Measurements from ENCODE around the gene CCM2L.

CCM2L gene

DNA sequence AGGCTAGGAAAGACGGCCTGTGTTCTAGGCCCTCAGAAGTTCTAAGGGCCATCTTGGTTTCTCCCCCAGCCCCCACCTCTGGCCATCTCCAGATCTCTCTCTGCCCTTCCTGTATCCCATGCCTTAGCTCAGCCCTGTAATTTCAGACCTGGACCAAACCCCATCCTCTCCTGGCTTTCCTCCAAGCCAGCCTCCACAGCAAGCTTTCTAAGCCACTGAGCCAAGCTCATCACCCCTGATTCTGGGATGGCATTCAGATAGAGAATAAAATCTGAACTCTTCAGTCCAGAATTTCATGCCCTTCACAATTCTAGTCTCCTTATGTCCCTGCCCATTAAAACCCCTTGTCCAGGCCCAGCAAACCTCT lies 18.9 kb upstream of the CCM2L start:
- Histone ChIP-seq H3K9ac (ENCODE audit: low read length) (no peak overlapping the region), H4K20me1 (ENCODE audit: low read depth, low read length) (no peaks in the 10 kb centered on the region), H3K9me2 (replicated peaks; ENCODE audit: insufficient read depth, low read length) (no peaks in the 10 kb centered on the region), H3K4me2 (ENCODE audit: low read depth, low read length, poor library complexity, severe bottlenecking) (no peak overlapping the region), H3F3A (ENCODE audit: insufficient read depth) (no peaks in the 10 kb centered on the region), H3K27me3 (ENCODE audit: low read length) (no peaks in the 10 kb centered on the region), H3K27ac (ENCODE audit: low read depth, low read length) (no peak overlapping the region), H2AFZ (ENCODE audit: low read depth, low read length, severe bottlenecking) (no peak overlapping the region), H3K79me2 (ENCODE audit: insufficient read depth, low read length) (no peaks in the 10 kb centered on the region), H3K4me3 (ENCODE audit: insufficient read depth, low read length, poor library complexity, severe bottlenecking) (no peak overlapping the region), H3K9me3 (ENCODE audit: insufficient read depth, low read length) (no peaks in the 10 kb centered on the region), H3K36me3 (ENCODE audit: low read length) (no peaks in the 10 kb centered on the region)
- no peak for TF ChIP-seq EZH2phosphoT487 (conservative IDR thresholded peaks at IDR 0.05; ENCODE audit: low read length)
- no peak for TF ChIP-seq CTCF (IDR thresholded peaks at IDR 0.05; ENCODE audit: insufficient read depth, low read length, poor library complexity, severe bottlenecking)

DNA sequence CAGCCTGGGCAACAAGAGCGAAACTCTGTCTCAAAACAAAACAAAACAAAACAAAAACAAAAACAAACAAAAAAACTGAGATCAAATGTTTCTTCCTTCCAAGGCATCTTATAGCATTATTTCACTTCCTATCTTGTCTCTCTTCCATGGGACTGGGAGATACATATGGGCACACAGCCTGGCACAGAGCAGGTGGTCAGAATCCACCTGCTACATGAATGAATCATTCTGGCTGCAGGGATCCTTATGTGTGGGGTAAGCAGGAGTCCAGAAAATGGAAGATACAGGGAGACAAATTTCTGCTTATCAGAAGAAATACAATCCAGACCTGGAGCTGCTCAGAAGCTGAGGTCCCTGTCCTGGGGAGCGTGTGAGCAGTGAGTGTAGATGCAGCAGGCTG lies 18.2 kb upstream of the CCM2L start:
- Histone ChIP-seq H4K20me1 (ENCODE audit: low read depth, low read length) (no peaks in the 10 kb centered on the region), H3K27ac (ENCODE audit: low read depth, low read length) (no peak overlapping the region), H3K79me2 (ENCODE audit: insufficient read depth, low read length) (no peaks in the 10 kb centered on the region), H3K9ac (ENCODE audit: low read length) (no peak overlapping the region), H3K4me2 (ENCODE audit: low read depth, low read length, poor library complexity, severe bottlenecking) (no peak overlapping the region), H2AFZ (ENCODE audit: low read depth, low read length, severe bottlenecking) (no peak overlapping the region), H3K27me3 (ENCODE audit: low read length) (no peaks in the 10 kb centered on the region), H3K36me3 (ENCODE audit: low read length) (no peaks in the 10 kb centered on the region), H3K4me3 (ENCODE audit: insufficient read depth, low read length, poor library complexity, severe bottlenecking) (no peak overlapping the region), H3K9me2 (replicated peaks; ENCODE audit: insufficient read depth, low read length) (no peaks in the 10 kb centered on the region), H3F3A (ENCODE audit: insufficient read depth) (no peaks in the 10 kb centered on the region), H3K9me3 (ENCODE audit: insufficient read depth, low read length) (no peaks in the 10 kb centered on the region)
- TF ChIP-seq EZH2phosphoT487 (conservative IDR thresholded peaks at IDR 0.05; ENCODE audit: low read length) (no peak), CTCF (IDR thresholded peaks at IDR 0.05; ENCODE audit: insufficient read depth, low read length, poor library complexity, severe bottlenecking) (no peak)

DNA sequence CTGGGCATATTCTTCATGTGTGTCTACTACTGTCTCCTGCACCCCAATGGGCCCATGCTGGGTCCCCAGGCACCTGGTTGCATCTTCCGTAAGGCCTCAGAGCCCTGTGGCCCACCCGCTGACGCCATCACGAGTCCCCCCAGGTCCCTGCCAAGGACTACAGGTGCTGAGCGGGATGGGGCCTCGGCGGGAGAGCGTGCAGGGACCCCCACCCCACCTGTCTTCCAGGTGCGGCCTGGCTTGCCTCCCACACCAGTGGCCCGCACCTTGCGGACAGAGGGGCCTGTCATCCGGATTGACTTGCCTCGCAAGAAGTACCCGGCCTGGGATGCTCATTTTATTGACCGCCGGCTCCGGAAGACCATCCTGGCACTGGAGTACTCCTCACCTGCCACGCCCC lies 13.2 kb upstream of the CCM2L start:
- Histone ChIP-seq H3K9me3 (ENCODE audit: insufficient read depth, low read length) (no peaks in the 10 kb centered on the region), H3K4me2 (ENCODE audit: low read depth, low read length, poor library complexity, severe bottlenecking) (no peak overlapping the region), H3K27me3 (ENCODE audit: low read length) (no peaks in the 10 kb centered on the region), H4K20me1 (ENCODE audit: low read depth, low read length) (no peaks in the 10 kb centered on the region), H3F3A (ENCODE audit: insufficient read depth) (no peaks in the 10 kb centered on the region), H3K36me3 (ENCODE audit: low read length) (no peaks in the 10 kb centered on the region), H3K9me2 (replicated peaks; ENCODE audit: insufficient read depth, low read length) (no peaks in the 10 kb centered on the region), H3K9ac (ENCODE audit: low read length) (no peak overlapping the region), H3K79me2 (ENCODE audit: insufficient read depth, low read length) (no peaks in the 10 kb centered on the region), H3K27ac (ENCODE audit: low read depth, low read length) (no peak overlapping the region), H3K4me3 (ENCODE audit: insufficient read depth, low read length, poor library complexity, severe bottlenecking) (no peak overlapping the region), H2AFZ (ENCODE audit: low read depth, low read length, severe bottlenecking) (no peak overlapping the region)
- TF ChIP-seq EZH2phosphoT487 (conservative IDR thresholded peaks at IDR 0.05; ENCODE audit: low read length): no peak
- TF ChIP-seq CTCF (IDR thresholded peaks at IDR 0.05; ENCODE audit: insufficient read depth, low read length, poor library complexity, severe bottlenecking): no peak

GRCh38 chr20:31998246-31998645 lies 12.0 kb upstream of the CCM2L start:
- no peaks in the 10 kb centered on the region for H3K36me3 ChIP-seq (ENCODE audit: low read length)
- no peak overlapping the region for H3K4me2 ChIP-seq (ENCODE audit: low read depth, low read length, poor library complexity, severe bottlenecking)
- no peak overlapping the region for H3K9ac ChIP-seq (ENCODE audit: low read length)
- TF ChIP-seq EZH2phosphoT487 (conservative IDR thresholded peaks at IDR 0.05; ENCODE audit: low read length) (no peak), CTCF (IDR thresholded peaks at IDR 0.05; ENCODE audit: insufficient read depth, low read length, poor library complexity, severe bottlenecking) (no peak)
- no peaks in the 10 kb centered on the region for H3K27me3 ChIP-seq (ENCODE audit: low read length)
- H3K27ac ChIP-seq (ENCODE audit: low read depth, low read length): no peak overlapping the region
- H3K9me3 ChIP-seq (ENCODE audit: insufficient read depth, low read length): no peaks in the 10 kb centered on the region
- no peak overlapping the region for H3K4me3 ChIP-seq (ENCODE audit: insufficient read depth, low read length, poor library complexity, severe bottlenecking)
- no peaks in the 10 kb centered on the region for H4K20me1 ChIP-seq (ENCODE audit: low read depth, low read length)
- H3F3A ChIP-seq (ENCODE audit: insufficient read depth): no peaks in the 10 kb centered on the region
- no peaks in the 10 kb centered on the region for H3K79me2 ChIP-seq (ENCODE audit: insufficient read depth, low read length)
- H2AFZ ChIP-seq (ENCODE audit: low read depth, low read length, severe bottlenecking): no peak overlapping the region
- no peaks in the 10 kb centered on the region for H3K9me2 ChIP-seq (replicated peaks; ENCODE audit: insufficient read depth, low read length)
